GM12865 (cell line): ENCODE results near the gene KCNF1.

Experiments used
- DNase-seq: peaks from one replicate; pipeline ENCODE4 v3.0.0; 2010; ENCODE audit warnings: low read depth
- H3K4me3 ChIP-seq: 2 replicates; pipeline ENCODE4 v1.5.1; 2011; ENCODE audit warnings: mild to moderate bottlenecking, low read depth, low read length, control low read depth
- TF ChIP-seq, protein P1 (sequence below): IDR thresholded peaks from 2 replicates; pipeline ENCODE4 v1.5.1; 2011; ENCODE audit warnings: low read length, control low read depth, low read depth, inconsistent platforms; ENCODE audit not compliant: insufficient read depth; ENCODE audit errors: missing control alignments

Gene KCNF1

DNA sequence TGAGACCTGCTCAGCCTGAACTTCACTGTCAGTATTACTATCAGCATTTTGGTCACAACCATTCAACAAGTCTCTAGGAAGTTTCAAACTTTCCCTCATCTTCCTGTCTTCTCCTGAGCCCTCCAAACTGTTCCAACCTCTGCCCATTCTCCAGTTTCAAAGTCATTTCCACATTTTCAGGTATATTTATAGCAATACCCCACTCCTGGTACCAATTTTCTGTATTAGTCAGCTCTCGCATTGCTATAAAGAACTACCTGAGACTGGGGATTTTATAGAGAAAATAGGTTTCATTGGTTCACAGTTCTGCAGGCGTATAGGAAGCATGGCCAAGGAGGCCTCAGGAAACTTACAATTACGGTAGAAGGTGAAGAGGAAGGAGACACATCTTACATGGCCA is 27.3 kb downstream of the KCNF1 start:
- DNase-seq = no peak
- TF ChIP-seq, protein P1, sequence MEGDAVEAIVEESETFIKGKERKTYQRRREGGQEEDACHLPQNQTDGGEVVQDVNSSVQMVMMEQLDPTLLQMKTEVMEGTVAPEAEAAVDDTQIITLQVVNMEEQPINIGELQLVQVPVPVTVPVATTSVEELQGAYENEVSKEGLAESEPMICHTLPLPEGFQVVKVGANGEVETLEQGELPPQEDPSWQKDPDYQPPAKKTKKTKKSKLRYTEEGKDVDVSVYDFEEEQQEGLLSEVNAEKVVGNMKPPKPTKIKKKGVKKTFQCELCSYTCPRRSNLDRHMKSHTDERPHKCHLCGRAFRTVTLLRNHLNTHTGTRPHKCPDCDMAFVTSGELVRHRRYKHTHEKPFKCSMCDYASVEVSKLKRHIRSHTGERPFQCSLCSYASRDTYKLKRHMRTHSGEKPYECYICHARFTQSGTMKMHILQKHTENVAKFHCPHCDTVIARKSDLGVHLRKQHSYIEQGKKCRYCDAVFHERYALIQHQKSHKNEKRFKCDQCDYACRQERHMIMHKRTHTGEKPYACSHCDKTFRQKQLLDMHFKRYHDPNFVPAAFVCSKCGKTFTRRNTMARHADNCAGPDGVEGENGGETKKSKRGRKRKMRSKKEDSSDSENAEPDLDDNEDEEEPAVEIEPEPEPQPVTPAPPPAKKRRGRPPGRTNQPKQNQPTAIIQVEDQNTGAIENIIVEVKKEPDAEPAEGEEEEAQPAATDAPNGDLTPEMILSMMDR = no peak
- no peak overlapping the region for H3K4me3 ChIP-seq

DNA sequence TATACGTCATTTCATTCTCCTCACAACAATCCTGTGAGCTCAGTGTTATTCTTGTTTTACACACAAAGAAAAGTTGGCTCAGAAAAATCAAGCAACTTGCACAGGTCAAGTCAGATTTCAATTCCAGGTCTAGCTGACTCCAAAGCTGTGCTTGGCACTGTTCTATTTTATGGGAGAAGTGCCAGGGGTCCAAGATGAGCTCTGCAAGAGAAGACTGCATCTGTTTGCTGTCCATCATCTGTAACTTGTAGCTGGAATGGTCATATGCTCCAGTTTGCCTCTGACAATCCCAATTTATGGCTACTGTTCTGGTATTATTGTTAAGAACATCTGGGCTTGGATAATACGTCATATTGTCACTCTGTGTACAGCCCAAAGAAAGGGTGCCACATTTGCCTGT is 28.9 kb downstream of the KCNF1 start:
- no peak for DNase-seq
- H3K4me3 ChIP-seq = no peak overlapping the region
- TF ChIP-seq, protein P1 = no peak

DNA sequence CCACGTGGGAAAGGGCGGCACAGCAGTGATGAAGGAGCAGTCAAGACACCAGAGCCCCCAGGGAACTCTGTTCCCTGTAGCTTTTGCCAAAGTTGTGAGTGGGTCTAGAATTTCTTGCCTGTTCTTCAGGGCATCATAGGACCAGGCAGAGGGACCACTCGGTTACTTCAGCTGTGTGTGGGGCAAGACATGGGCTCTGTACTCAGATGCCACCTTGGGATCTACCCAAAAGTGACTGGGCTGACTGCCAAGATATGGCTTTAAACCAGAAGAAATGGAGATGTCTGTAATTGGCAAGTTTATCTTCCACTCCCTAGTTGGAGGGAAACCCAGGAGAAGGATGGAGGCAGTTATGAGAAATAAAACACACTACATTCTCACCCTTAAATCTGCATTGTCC is 29.6 kb downstream of the KCNF1 start:
- TF ChIP-seq, protein P1 = no peak
- H3K4me3 ChIP-seq = no peak overlapping the region
- no peak for DNase-seq

DNA sequence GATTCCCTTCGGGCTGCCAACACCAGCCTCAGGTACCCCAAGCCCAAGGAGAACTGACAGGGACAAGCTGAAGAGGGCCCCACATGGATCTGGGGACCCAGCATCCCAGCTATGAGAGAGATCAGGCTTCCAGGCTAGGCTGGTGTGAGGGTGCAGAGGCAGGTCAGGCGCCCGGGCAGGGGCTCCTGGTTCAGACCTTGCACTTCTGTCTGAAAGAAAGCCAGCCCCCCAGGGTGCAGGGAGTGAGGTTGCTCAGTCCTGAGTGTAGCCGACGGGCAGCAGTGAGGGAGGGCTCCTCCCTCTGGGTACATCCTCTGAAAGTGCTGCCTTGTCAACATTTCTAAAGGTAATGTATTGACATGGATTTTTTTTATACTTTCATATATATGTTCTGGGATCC is 33.1 kb downstream of the KCNF1 start:
- no peak for DNase-seq
- no peak overlapping the region for H3K4me3 ChIP-seq
- TF ChIP-seq, protein P1 = no peak

DNA sequence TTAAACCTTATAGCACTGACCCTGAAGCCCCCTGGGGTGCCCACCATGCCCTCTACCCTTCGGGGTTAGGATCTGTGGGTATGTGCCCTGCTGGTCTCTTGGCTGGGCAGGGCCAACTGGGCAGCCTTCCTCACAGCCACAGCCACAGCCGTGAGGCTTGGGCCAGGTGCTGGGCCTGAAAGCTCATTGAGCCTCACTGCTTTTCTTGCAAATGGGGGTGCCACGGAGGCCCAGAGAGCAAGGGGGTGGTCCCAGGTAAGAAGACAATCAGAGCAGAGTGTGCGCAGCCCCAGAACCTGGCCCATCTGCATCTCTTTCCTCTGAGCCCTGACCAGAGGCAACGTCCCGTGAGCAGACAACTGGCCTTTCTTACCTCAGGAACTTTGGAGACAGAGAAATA is 34.7 kb downstream of the KCNF1 start:
- no peak for DNase-seq
- TF ChIP-seq, protein P1 = no peak
- H3K4me3 ChIP-seq = no peak overlapping the region

DNA sequence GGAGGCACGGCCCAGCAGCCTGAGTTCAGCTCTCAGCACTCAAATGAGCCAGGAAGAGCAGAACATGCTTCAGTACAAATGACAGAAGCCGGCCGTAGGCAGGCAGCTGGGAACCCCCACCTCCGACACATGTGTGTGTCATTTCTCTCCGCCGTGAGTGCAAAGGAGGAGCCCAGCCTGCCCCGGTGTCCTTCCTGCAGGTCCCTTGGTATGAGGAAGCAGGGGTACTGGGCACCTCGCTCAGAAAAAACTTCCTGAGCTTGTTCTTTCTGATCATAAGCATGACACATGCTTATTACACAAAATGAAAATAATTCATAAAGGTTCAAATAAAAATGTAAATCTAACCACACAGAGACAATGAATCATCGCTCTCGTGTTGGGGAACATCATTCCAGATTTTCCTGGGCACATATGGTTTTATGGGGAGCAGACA is 35.3 kb downstream of the KCNF1 start:
- DNase-seq = no peak
- no peak overlapping the region for H3K4me3 ChIP-seq
- TF ChIP-seq, protein P1 = no peak

DNA sequence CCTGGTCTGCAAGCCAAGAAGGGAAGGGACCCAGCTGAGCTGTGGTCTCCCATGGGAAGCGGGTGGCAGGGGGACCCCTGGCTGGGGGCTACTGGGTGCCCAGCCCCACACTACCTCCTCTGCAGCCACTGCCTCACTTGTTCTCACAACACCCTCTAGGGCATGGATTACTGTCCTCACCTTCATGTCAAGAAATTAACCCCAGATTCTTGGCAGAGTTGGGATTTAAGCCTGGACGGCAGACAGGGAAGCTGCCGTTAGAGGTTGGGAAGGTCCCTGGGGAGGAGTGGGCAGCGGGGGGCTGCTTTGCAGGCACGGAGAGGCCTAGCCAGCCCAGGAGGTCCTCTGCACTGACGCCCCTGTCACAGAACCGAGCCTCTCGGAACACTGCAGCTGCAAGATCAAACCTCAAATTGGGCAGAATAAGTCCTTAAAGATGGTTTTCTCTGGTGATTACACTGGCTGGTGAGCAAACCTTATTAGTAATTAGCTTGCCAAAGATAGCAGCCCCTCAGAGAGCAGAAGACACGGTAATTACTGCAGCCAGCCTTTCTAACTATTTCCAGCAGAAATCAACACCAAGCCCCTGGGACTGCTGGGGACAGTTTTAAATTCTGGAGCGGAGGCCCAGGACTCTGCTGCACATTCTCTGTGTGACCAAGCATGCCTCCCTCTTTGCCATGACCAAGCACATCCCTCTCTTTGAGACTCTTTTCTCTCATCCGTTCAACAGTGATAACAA is 35.9 kb downstream of the KCNF1 start:
- TF ChIP-seq, protein P1 = no peak
- no peak for DNase-seq
- no peak overlapping the region for H3K4me3 ChIP-seq
